ENCODE measurements around the gene EHMT1.

GRCh38 chr9:137798901-137799629 lies 180.3 kb downstream of the EHMT1 start:
- TF ChIP-seq CTCF (IDR thresholded peaks at IDR 0.05; ENCODE audit: low read length) (no peak), EZH2 (IDR thresholded peaks at IDR 0.05; ENCODE audit: borderline replicate concordance, low read length) (no peak)

Data from OCI-LY1 (cell line).